BE2C (cell line): ENCODE results near the gene OTOS.

Source experiments
- DNase-seq: peaks from one replicate; pipeline ENCODE4 v3.0.0-alpha.2; 2020
- H3K27me3 ChIP-seq: fragments of 250-450 bp; sonication (Bioruptor Pico); 2 replicates; pipeline ENCODE4 v1.5.1; 2020; ENCODE audit warnings: mild to moderate bottlenecking
- H3K36me3 ChIP-seq: fragments of 250-450 bp; sonication (Bioruptor Pico); 2 replicates; pipeline ENCODE4 v1.5.1; 2020; ENCODE audit warnings: mild to moderate bottlenecking
- H3K4me1 ChIP-seq: fragments of 250-450 bp; sonication (Bioruptor Pico); 2 replicates; pipeline ENCODE4 v1.5.1; 2020
- H3K4me3 ChIP-seq: 2 replicates; pipeline ENCODE4 v1.5.1; 2011; ENCODE audit warnings: low read depth, low read length
- H3K9me3 ChIP-seq: fragments of 250-450 bp; sonication (Bioruptor Pico); 2 replicates; pipeline ENCODE4 v1.5.1; 2020
- CTCF ChIP-seq: IDR thresholded peaks from 2 replicates; pipeline ENCODE4 v1.5.1; 2012; ENCODE audit warnings: mild to moderate bottlenecking, low read depth, low read length

The OTOS gene

GRCh38 chr2:240179186-240179815, 38.8 kb upstream of the OTOS start:
- TF ChIP-seq CTCF = no peak

GRCh38 chr2:240178564-240178963, 38.1 kb upstream of the OTOS start:
- Histone ChIP-seq H3K27me3 (peaks cover 58% of the 10 kb centered on the region), H3K36me3 (no peaks in the 10 kb centered on the region), H3K4me1 (no peaks in the 10 kb centered on the region), H3K9me3 (no peaks in the 10 kb centered on the region), H3K4me3 (no peak overlapping the region)
- no peak for DNase-seq
- TF ChIP-seq CTCF = no peak

More at GRCh38 chr2:240179186-240179815, 38.8 kb upstream of the OTOS start:
- peaks cover 57% of the 10 kb centered on the region for H3K27me3 ChIP-seq
- H3K4me1 ChIP-seq = no peaks in the 10 kb centered on the region
- DNase-seq = no peak
- no peaks in the 10 kb centered on the region for H3K36me3 ChIP-seq
- H3K9me3 ChIP-seq = no peaks in the 10 kb centered on the region
- H3K4me3 ChIP-seq = no peak overlapping the region

GRCh38 chr2:240174496-240174895, 34.0 kb upstream of the OTOS start:
- H3K9me3 ChIP-seq = no peaks in the 10 kb centered on the region
- H3K4me3 ChIP-seq = no peak overlapping the region
- H3K36me3 ChIP-seq = no peaks in the 10 kb centered on the region
- no peaks in the 10 kb centered on the region for H3K4me1 ChIP-seq
- no peak for DNase-seq
- H3K27me3 ChIP-seq = peaks cover 55% of the 10 kb centered on the region
- TF ChIP-seq CTCF = no peak

GRCh38 chr2:240172071-240172895, 31.8 kb upstream of the OTOS start:
- peaks cover 53% of the 10 kb centered on the region for H3K27me3 ChIP-seq
- no peaks in the 10 kb centered on the region for H3K9me3 ChIP-seq
- H3K4me3 ChIP-seq = no peak overlapping the region
- H3K36me3 ChIP-seq = no peaks in the 10 kb centered on the region
- no peaks in the 10 kb centered on the region for H3K4me1 ChIP-seq
- TF ChIP-seq CTCF = no peak
- DNase-seq = no peak

GRCh38 chr2:240170883-240171282, 30.4 kb upstream of the OTOS start:
- peaks cover 49% of the 10 kb centered on the region for H3K27me3 ChIP-seq

More at GRCh38 chr2:240170883-240171282, 30.4 kb upstream of the OTOS start:
- Histone ChIP-seq H3K36me3 (no peaks in the 10 kb centered on the region), H3K9me3 (no peaks in the 10 kb centered on the region), H3K4me3 (no peak overlapping the region), H3K4me1 (no peaks in the 10 kb centered on the region)
- no peak for DNase-seq
- no peak for TF ChIP-seq CTCF
